Natural killer cell (primary cell): ENCODE measurements around the gene FCN2. TPM values are rescaled to one million over a fixed set of nuclear protein-coding genes. Genes with fewer than 3 reads are reported as not detected.

Experiments used
- ATAC-seq, 3 donors: fragments of 150-1000 bp in 2 of 3; fragments of 200-7000 bp in 1 of 3; cut with Tn5 transposase; 1 replicate in 1 of 3; 2 replicates in 2 of 3; pipeline ENCODE4 v1.10.0; 2021; ENCODE audit warnings: mild to moderate bottlenecking in 2 of 3, moderate library complexity in 2 of 3
- DNase-seq, 2 donors: peaks; one replicate each; pipeline versions ENCODE4 v3.0.0 to v3.0.0-alpha.2; 2013 to 2021; ENCODE audit warnings: mixed read lengths in 1 of 2
- H3K27ac ChIP-seq: one replicate; pipeline ENCODE4 v1.5.1; 2013; ENCODE audit warnings: mild to moderate bottlenecking, low read length
- H3K27me3 ChIP-seq: one replicate; pipeline ENCODE4 v1.6.1; 2013; ENCODE audit warnings: low read length; ENCODE audit not compliant: control insufficient read depth, insufficient read depth
- H3K36me3 ChIP-seq: one replicate; pipeline ENCODE4 v1.6.1; 2013; ENCODE audit warnings: low read length; ENCODE audit not compliant: control insufficient read depth, insufficient read depth
- H3K4me1 ChIP-seq: one replicate; pipeline ENCODE4 v1.6.1; 2013; ENCODE audit warnings: low read length; ENCODE audit not compliant: control insufficient read depth, insufficient read depth
- H3K4me3 ChIP-seq: one replicate; pipeline ENCODE4 v1.5.1; 2013; ENCODE audit warnings: low read length
- H3K9me3 ChIP-seq: one replicate; pipeline ENCODE4 v1.6.1; 2013; ENCODE audit warnings: low read length; ENCODE audit not compliant: control insufficient read depth, insufficient read depth
- H3K27ac Mint-ChIP-seq, 2 donors: one replicate each; pipeline ENCODE4 v1.8.0; 2022; ENCODE audit warnings: mild to moderate bottlenecking in 2 of 2, mixed read lengths in 2 of 2, moderate library complexity in 1 of 2
- H3K27me3 Mint-ChIP-seq, 2 donors: one replicate each; pipeline ENCODE4 v1.8.0; 2022; ENCODE audit warnings: low read depth in 2 of 2, mixed read lengths in 2 of 2
- H3K36me3 Mint-ChIP-seq: one replicate; pipeline ENCODE4 v1.8.0; 2022; ENCODE audit warnings: mixed read lengths
- H3K4me1 Mint-ChIP-seq, 2 donors: one replicate each; pipeline ENCODE4 v1.8.0; 2022; ENCODE audit warnings: mixed read lengths in 2 of 2
- H3K4me3 Mint-ChIP-seq: one replicate; pipeline ENCODE4 v1.8.0; 2022; ENCODE audit warnings: mild to moderate bottlenecking, moderate library complexity, mixed read lengths
- H3K9me3 Mint-ChIP-seq, 2 donors: one replicate each; pipeline ENCODE4 v1.8.0; 2022; ENCODE audit warnings: mixed read lengths in 2 of 2
- CTCF ChIP-seq: fragments of 200-600 bp; IDR thresholded peaks from one replicate; pipeline ENCODE4 v1.8.0; 2022; ENCODE audit warnings: antibody characterized with exemption
- WGBS: methylation state at CpG from one replicate; pipeline ENCODE4 v1.1.7; 2013; ENCODE audit warnings: missing lambda C conversion rate; ENCODE audit not compliant: insufficient coverage; 5-methylcytosine and 5-hydroxymethylcytosine counted together
- intact Hi-C: fragments of 100-400 bp; cut with micrococcal nuclease; formaldehyde crosslinking; loops from one replicate; pipeline ENCODE4 v1.14.2; 2022
- total RNA-seq, 4 donors: library from RNA; stranded (reverse); fragments of 120-200 nt in 1 of 4; gene quantifications; one replicate each; pipeline versions ENCODE4 v1.2.3 to v1.2.4, GENCODE V29; 2013 to 2022

Gene FCN2
- total RNA-seq, 3 donors from 2014 or later (not counting 1 experiment from before 2014, with no cell fraction given), result not detected

GRCh38 chr9:134935701-134936345 is 55.2 kb downstream of the FCN2 start:
- Histone ChIP-seq H3K4me1 (peaks cover 59% of the 10 kb centered on the region), H3K4me3 (no peak overlapping the region)

GRCh38 chr9:134936346-134937163 is 55.9 kb downstream of the FCN2 start:
- H3K36me3 ChIP-seq, result no peaks in the 10 kb centered on the region
- no peaks in the 10 kb centered on the region for H3K9me3 ChIP-seq
- Mint-ChIP-seq H3K27me3 (no peaks in the 10 kb centered on the region), H3K27ac (no peak overlapping the region), H3K9me3 (no peaks in the 10 kb centered on the region), H3K4me3 (no peak overlapping the region), H3K4me1 (no peaks in the 10 kb centered on the region), H3K36me3 (no peaks in the 10 kb centered on the region)
- H3K4me1 ChIP-seq, result peaks cover 56% of the 10 kb centered on the region
- ATAC-seq (no peak), DNase-seq (no peak)
- WGBS, result 45% methylated on average over 9 of the region's 13 CpGs
- no peak overlapping the region for H3K27ac ChIP-seq
- intact Hi-C loops, result no loop called here
- H3K27me3 ChIP-seq, result no peaks in the 10 kb centered on the region
- H3K4me3 ChIP-seq, result no peak overlapping the region
- no peak for TF ChIP-seq CTCF

More at GRCh38 chr9:134935701-134936345, 55.2 kb downstream of the FCN2 start:
- Mint-ChIP-seq H3K27me3 (peaks cover 0 to 3% of the 10 kb centered on the region in 2 donors), H3K9me3 (no peaks in the 10 kb centered on the region), H3K27ac (no peak overlapping the region), H3K36me3 (no peaks in the 10 kb centered on the region), H3K4me3 (no peak overlapping the region), H3K4me1 (no peaks in the 10 kb centered on the region)
- no peak for ATAC-seq
- intact Hi-C loops, result no loop called here
- Histone ChIP-seq H3K36me3 (no peaks in the 10 kb centered on the region), H3K9me3 (no peaks in the 10 kb centered on the region), H3K27ac (no peak overlapping the region), H3K27me3 (no peaks in the 10 kb centered on the region)
- WGBS, result 89% methylated on average over 25 of the region's 27 CpGs
- DNase-seq, result no peak
- no peak for TF ChIP-seq CTCF

Other genes with a start within 250 kb of the FCN2 start
- under 1 TPM; 0.11 to 0.28 (median 0.23) TPM for gene COL5A1, start 239.0 kb upstream of the FCN2 start, total RNA-seq
- gene FCN1, start 37.1 kb downstream of the FCN2 start, total RNA-seq, result 10 to 100 TPM; 22.7 to 70.3 (median 26.9) TPM
- gene OLFM1, start 206.9 kb downstream of the FCN2 start, total RNA-seq, result under 1 TPM in 1 of 3 donors, not detected in 2; 0.18 TPM